ENCODE measurements around the gene SPP1.

Gene SPP1

GRCh38 chr4:88027611-88028608 is 52.4 kb downstream of the SPP1 start:
- no peak for DNase-seq

DNA sequence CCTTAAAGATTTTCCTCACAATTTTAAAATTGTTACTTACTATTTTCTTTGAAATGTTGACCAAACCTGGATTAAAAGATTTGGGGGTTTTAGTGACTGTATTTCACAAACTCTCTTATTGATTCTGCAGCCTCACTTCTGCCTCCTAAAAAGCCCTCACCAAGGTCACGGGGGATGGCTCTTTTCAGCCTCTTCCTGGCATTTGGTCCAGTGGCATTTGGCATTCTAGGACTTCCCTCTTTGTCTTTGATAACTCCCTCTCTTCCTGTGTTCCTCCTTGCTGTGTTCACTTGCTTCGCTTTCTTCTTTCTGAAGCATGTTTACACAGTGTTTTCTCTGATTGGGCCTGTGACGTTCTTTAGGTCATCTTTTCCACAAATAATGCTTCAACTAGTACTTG is 53.4 kb downstream of the SPP1 start:
- DNase-seq, result no peak

DNA sequence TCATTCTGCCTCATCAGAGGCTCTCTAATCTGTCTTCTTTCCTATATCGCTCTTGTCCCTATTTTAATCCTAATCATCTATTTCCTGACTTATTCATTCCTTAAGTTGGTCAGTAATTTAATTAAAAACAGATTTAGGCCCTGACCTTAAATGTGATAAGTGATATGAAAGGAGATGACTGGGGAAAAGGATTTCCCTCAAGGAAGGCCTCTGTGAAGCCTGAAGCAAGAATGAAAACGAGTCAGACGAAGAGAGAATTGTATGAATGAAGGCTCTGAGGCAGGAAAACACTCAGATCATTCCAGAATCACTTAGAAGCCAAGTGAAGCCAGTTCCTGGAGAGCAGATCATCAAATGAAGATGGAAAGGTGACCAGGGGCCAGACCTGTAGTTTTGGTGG is 54.0 kb downstream of the SPP1 start:
- no peak for DNase-seq

GRCh38 chr4:88030565-88031310 is 55.2 kb downstream of the SPP1 start:
- DNase-seq, result no peak
